ENCODE data around the gene FGR. TPM values are rescaled to one million over a fixed set of nuclear protein-coding genes. Genes with fewer than 3 reads are reported as not detected.
"Not testable (repeated sequence)": the region's sequence is repeated elsewhere in the genome, so short reads cannot be mapped to it uniquely, and the experiment has no call there.

FGR gene
- total and polyA plus RNA-seq, 8 donors, result 0.51 to 6.8 (median 3.1) TPM

GRCh38 chr1:27633298-27633610, 1.7 kb downstream of the FGR start:
- FAIRE-seq (no peak), ATAC-seq (no peak), DNase-seq (no peak)
- H3K4me1 ChIP-seq, result no peaks in the 10 kb centered on the region
- no peaks in the 10 kb centered on the region for H3K27me3 ChIP-seq
- no peaks in the 10 kb centered on the region for H3K9me3 ChIP-seq
- no peak overlapping the region for H3K27ac ChIP-seq
- H3K36me3 ChIP-seq, result no peaks in the 10 kb centered on the region
- no peak overlapping the region for H3K4me3 ChIP-seq
- TF ChIP-seq CTCF (IDR thresholded peaks at IDR 0.05), result no peak
- WGBS, 2 donors, result 85 to 89% methylated on average over 5 of the region's 5 CpGs
- intact Hi-C loops (cut with DNase I), result no loop called here

- FAIRE-seq (no peak), ATAC-seq (no peak), DNase-seq (peak in 1 of 6 donors; percentile 27)
- no peak for TF ChIP-seq CTCF (IDR thresholded peaks at IDR 0.05)
- intact Hi-C loops (cut with DNase I), result no loop called here
- 78 to 81% methylated on average over 14 of the region's 14 CpGs for WGBS, 2 donors
- Histone ChIP-seq H3K9me3 (no peaks in the 10 kb centered on the region), H3K27ac (no peak overlapping the region), H3K4me3 (no peak overlapping the region), H3K36me3 (no peaks in the 10 kb centered on the region), H3K4me1 (no peaks in the 10 kb centered on the region), H3K27me3 (no peaks in the 10 kb centered on the region)
Observed at GRCh38 chr1:27632387-27633297, 2.3 kb downstream of the FGR start.

- H3K27ac ChIP-seq, result peak overlapping the region in 2 of 4 donors; percentile 22 to 54
- no peak for TF ChIP-seq CTCF (IDR thresholded peaks at IDR 0.05)
- peak in 1 of 6 donors; percentile 16 for DNase-seq
- FAIRE-seq, result no peak
- ATAC-seq, result peak in 2 of 4 donors; percentile 22 to 30
- no peaks in the 10 kb centered on the region for H3K4me1 ChIP-seq
- no peaks in the 10 kb centered on the region for H3K36me3 ChIP-seq
- 61 to 65% methylated on average over 5 of the region's 5 CpGs for WGBS, 2 donors
- no peaks in the 10 kb centered on the region for H3K9me3 ChIP-seq
- no peak overlapping the region for H3K4me3 ChIP-seq
- H3K27me3 ChIP-seq, result no peaks in the 10 kb centered on the region
- intact Hi-C loops (cut with DNase I), result no loop called here
Observed at GRCh38 chr1:27630859-27631491, 4.0 kb downstream of the FGR start.

GRCh38 chr1:27628712-27629111, 6.3 kb downstream of the FGR start:
- no peaks in the 10 kb centered on the region for H3K4me1 ChIP-seq
- no peak overlapping the region for H3K4me3 ChIP-seq
- FAIRE-seq (no peak), DNase-seq (peak in 1 of 6 donors; percentile 32), ATAC-seq (no peak)
- no peaks in the 10 kb centered on the region for H3K36me3 ChIP-seq
- 63 to 66% methylated on average over 3 of the region's 3 CpGs for WGBS, 2 donors
- no peak for TF ChIP-seq CTCF (IDR thresholded peaks at IDR 0.05)
- H3K27ac ChIP-seq, result no peak overlapping the region
- no peaks in the 10 kb centered on the region for H3K27me3 ChIP-seq
- no peaks in the 10 kb centered on the region for H3K9me3 ChIP-seq
- intact Hi-C loops (cut with DNase I), result no loop called here

GRCh38 chr1:27627733-27628132, 7.3 kb downstream of the FGR start:
- H3K4me3 ChIP-seq; H3K9me3 ChIP-seq; H3K36me3 ChIP-seq; FAIRE-seq; intact Hi-C loops (cut with DNase I); H3K4me1 ChIP-seq; H3K27me3 ChIP-seq; ATAC-seq; H3K27ac ChIP-seq: not testable (repeated sequence)
- DNase-seq, result peak in 1 of 6 donors; percentile 9
- WGBS, 2 donors, result 77 to 87% methylated on average over 4 of the region's 4 CpGs

All from pancreas (tissue), 10 donors.